HEK293 (cell line): Measurements from ENCODE around the gene IFNAR1.

Experiments used
- YY1 ChIP-seq: fragments of 450-650 bp; formaldehyde crosslinking; IDR thresholded peaks from 2 replicates; pipeline ENCODE4 v1.5.1; 2018; ENCODE audit warnings: missing biosample characterization, missing genetic modification characterization
- ZNF155 ChIP-seq: fragments of 450-650 bp; formaldehyde crosslinking; IDR thresholded peaks from 2 replicates; pipeline ENCODE4 v1.5.1; 2016; ENCODE audit warnings: missing biosample characterization, missing genetic modification characterization
- ZNF157 ChIP-seq: fragments of 450-650 bp; formaldehyde crosslinking; IDR thresholded peaks from 2 replicates; pipeline ENCODE4 v1.5.1; 2016; ENCODE audit warnings: missing biosample characterization, missing genetic modification characterization
- ZNF302 ChIP-seq: fragments of 450-650 bp; formaldehyde crosslinking; IDR thresholded peaks from 2 replicates; pipeline ENCODE4 v1.5.1; 2016; ENCODE audit warnings: missing biosample characterization, missing genetic modification characterization, low read depth
- ZNF510 ChIP-seq: fragments of 450-650 bp; formaldehyde crosslinking; IDR thresholded peaks from 2 replicates; pipeline ENCODE4 v1.5.1; 2018; ENCODE audit warnings: mild to moderate bottlenecking, missing genetic modification characterization, missing biosample characterization; ENCODE audit not compliant: insufficient replicate concordance
- ZNF776 ChIP-seq: fragments of 450-650 bp; formaldehyde crosslinking; IDR thresholded peaks from 2 replicates; pipeline ENCODE4 v1.5.0; 2017; ENCODE audit warnings: missing biosample characterization, missing genetic modification characterization, borderline replicate concordance
- TF ChIP-seq, protein P1 (sequence below): fragments of 450-650 bp; formaldehyde crosslinking; IDR thresholded peaks from 2 replicates; pipeline ENCODE4 v1.5.0; 2017; ENCODE audit warnings: missing biosample characterization, missing genetic modification characterization, borderline replicate concordance
- TF ChIP-seq, protein P2 (sequence below): fragments of 450-650 bp; formaldehyde crosslinking; IDR thresholded peaks from 2 replicates; pipeline ENCODE4 v1.5.1; 2016; ENCODE audit warnings: missing biosample characterization, missing genetic modification characterization
- TF ChIP-seq, protein P3 (sequence below): fragments of 450-650 bp; formaldehyde crosslinking; IDR thresholded peaks from 2 replicates; pipeline ENCODE4 v1.5.1; 2016; ENCODE audit warnings: missing biosample characterization, missing genetic modification characterization
- TF ChIP-seq, protein P4 (sequence below): fragments of 450-650 bp; formaldehyde crosslinking; IDR thresholded peaks from 2 replicates; pipeline ENCODE4 v1.5.1; 2017; ENCODE audit warnings: missing biosample characterization, missing genetic modification characterization

DNA sequence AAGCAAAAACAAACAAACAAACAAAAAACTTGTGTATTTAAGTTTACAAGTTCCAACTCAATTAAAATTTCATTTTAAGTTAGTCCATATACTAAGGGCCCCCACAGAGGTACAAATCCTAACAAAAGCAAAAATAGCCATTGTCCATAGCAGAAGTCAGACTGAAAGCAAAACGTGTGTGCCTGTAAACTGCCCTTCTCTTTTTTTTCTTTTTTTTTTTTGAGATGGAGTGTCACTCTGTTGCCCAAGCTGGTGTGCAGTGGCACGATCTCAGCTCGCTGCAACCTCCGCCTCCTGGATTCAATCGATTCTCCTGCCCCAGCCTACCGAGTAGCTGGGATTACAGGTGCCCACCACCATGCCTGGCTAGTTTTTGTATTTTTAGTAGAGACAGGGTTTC lies 66.9 kb downstream of the IFNAR1 start:
- TF ChIP-seq ZNF776: no peak
- TF ChIP-seq ZNF155 (tag by site-specific recombination): no peak
- TF ChIP-seq YY1 (tag by site-specific recombination): no peak
- no peak for TF ChIP-seq ZNF302 (tag by site-specific recombination)
- TF ChIP-seq, protein P1, sequence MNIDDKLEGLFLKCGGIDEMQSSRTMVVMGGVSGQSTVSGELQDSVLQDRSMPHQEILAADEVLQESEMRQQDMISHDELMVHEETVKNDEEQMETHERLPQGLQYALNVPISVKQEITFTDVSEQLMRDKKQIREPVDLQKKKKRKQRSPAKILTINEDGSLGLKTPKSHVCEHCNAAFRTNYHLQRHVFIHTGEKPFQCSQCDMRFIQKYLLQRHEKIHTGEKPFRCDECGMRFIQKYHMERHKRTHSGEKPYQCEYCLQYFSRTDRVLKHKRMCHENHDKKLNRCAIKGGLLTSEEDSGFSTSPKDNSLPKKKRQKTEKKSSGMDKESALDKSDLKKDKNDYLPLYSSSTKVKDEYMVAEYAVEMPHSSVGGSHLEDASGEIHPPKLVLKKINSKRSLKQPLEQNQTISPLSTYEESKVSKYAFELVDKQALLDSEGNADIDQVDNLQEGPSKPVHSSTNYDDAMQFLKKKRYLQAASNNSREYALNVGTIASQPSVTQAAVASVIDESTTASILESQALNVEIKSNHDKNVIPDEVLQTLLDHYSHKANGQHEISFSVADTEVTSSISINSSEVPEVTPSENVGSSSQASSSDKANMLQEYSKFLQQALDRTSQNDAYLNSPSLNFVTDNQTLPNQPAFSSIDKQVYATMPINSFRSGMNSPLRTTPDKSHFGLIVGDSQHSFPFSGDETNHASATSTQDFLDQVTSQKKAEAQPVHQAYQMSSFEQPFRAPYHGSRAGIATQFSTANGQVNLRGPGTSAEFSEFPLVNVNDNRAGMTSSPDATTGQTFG (tag by site-specific recombination): no peak
- TF ChIP-seq, protein P2, sequence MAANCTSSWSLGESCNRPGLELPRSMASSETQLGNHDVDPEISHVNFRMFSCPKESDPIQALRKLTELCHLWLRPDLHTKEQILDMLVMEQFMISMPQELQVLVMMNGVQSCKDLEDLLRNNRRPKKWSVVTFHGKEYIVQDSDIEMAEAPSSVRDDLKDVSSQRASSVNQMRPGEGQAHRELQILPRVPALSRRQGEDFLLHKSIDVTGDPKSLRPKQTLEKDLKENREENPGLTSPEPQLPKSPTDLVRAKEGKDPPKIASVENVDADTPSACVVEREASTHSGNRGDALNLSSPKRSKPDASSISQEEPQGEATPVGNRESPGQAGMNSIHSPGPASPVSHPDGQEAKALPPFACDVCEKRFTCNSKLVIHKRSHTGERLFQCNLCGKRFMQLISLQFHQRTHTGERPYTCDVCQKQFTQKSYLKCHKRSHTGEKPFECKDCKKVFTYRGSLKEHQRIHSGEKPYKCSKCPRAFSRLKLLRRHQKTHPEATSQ: no peak
- TF ChIP-seq, protein P3, sequence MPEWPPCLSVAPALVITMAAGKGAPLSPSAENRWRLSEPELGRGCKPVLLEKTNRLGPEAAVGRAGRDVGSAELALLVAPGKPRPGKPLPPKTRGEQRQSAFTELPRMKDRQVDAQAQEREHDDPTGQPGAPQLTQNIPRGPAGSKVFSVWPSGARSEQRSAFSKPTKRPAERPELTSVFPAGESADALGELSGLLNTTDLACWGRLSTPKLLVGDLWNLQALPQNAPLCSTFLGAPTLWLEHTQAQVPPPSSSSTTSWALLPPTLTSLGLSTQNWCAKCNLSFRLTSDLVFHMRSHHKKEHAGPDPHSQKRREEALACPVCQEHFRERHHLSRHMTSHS (tag by site-specific recombination): no peak
- no peak for TF ChIP-seq ZNF157 (tag by site-specific recombination)
- TF ChIP-seq, protein P4, sequence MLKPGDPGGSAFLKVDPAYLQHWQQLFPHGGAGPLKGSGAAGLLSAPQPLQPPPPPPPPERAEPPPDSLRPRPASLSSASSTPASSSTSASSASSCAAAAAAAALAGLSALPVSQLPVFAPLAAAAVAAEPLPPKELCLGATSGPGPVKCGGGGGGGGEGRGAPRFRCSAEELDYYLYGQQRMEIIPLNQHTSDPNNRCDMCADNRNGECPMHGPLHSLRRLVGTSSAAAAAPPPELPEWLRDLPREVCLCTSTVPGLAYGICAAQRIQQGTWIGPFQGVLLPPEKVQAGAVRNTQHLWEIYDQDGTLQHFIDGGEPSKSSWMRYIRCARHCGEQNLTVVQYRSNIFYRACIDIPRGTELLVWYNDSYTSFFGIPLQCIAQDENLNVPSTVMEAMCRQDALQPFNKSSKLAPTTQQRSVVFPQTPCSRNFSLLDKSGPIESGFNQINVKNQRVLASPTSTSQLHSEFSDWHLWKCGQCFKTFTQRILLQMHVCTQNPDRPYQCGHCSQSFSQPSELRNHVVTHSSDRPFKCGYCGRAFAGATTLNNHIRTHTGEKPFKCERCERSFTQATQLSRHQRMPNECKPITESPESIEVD: no peak
- no peak for TF ChIP-seq ZNF510
